K562 (cell line): Measurements from ENCODE around the gene PPP1R37. TPM values are rescaled to one million over a fixed set of nuclear protein-coding genes. Genes with fewer than 3 reads are reported as not detected.

Experiments used
- ATAC-seq: fragments of 200-7000 bp; cut with Tn5 transposase; 3 replicates; pipeline ENCODE4 v1.9.1; 2020; ENCODE audit warnings: moderate library complexity
- BruUV-seq: library from RNA; stranded (reverse); fragments of 400-500 nt; replicated peaks from 2 replicates; lab custom pipeline; 2021; lab: Mats Ljungman, UMichigan
- CTCF ChIA-PET: fragments of 300-600 bp; formaldehyde crosslinking; extraction: SDS; loops from one replicate; lab custom pipeline; 2021; ENCODE audit warnings: low intra/inter-chr PET ratio; lab: Yijun Ruan, JAX
- POLR2A ChIA-PET: fragments of 300-600, 350-650 bp; sonication (Branson Sonifier 250); formaldehyde crosslinking; extraction: SDS; loops from one replicate; lab custom pipeline; 2021; ENCODE audit warnings: antibody characterized with exemption, inconsistent platforms; lab: Yijun Ruan, JAX
- DNase-seq, 4 experiments: peaks; one replicate each; pipeline versions ENCODE4 v3.0.0 to v3.0.0-alpha.2; 2011 to 2018; ENCODE audit warnings: low spot score in 3 of 4, mixed read lengths in 3 of 4; ENCODE audit errors: extremely low read depth in 1 of 4
- FAIRE-seq: peaks from 2 replicates; lab custom pipeline; 2011; peaks lifted over from hg19 to GRCh38; lab: Jason Lieb, UNC
- H2AFZ ChIP-seq: 2 replicates; pipeline ENCODE4 v1.6.0; 2011; ENCODE audit warnings: low read depth, low read length, control low read depth, inconsistent platforms
- H3K27ac ChIP-seq: fragments of 200-600 bp; 3 replicates; pipeline ENCODE4 v1.8.0; 2011; ENCODE audit warnings: low read depth, mild to moderate bottlenecking, control low read depth, inconsistent platforms, low read length, moderate library complexity, mixed read lengths; ENCODE audit errors: extremely low read depth
- H3K27me3 ChIP-seq, 2 experiments: fragments of 300-600 bp in 1 of 2; 2 replicates in 1 of 2; 3 replicates in 1 of 2; pipeline versions ENCODE4 v1.6.0 to v1.8.0; 2011; ENCODE audit warnings: inconsistent platforms in 2 of 2, low read length in 2 of 2, mild to moderate bottlenecking in 1 of 2, mixed read lengths in 1 of 2, moderate library complexity in 1 of 2; ENCODE audit not compliant: control insufficient read depth in 2 of 2, insufficient read depth in 2 of 2
- H3K36me3 ChIP-seq: fragments of 300-600 bp; 3 replicates; pipeline ENCODE4 v1.8.0; 2011; ENCODE audit warnings: mild to moderate bottlenecking, low read length, inconsistent platforms; ENCODE audit not compliant: control insufficient read depth, insufficient read depth
- H3K4me1 ChIP-seq, 2 experiments: fragments of 200-600 bp in 1 of 2; replicated peaks in 1 of 2; 2 replicates in 1 of 2; 3 replicates in 1 of 2; pipeline versions ENCODE4 v1.5.1 to v1.8.0; 2011; ENCODE audit warnings: inconsistent platforms in 2 of 2, low read length in 2 of 2, mild to moderate bottlenecking in 1 of 2, mixed read lengths in 1 of 2, moderate library complexity in 1 of 2; ENCODE audit not compliant: control insufficient read depth in 2 of 2, insufficient read depth in 2 of 2
- H3K4me2 ChIP-seq: 2 replicates; pipeline ENCODE4 v1.6.1; 2011; ENCODE audit warnings: low read length, control low read depth, inconsistent platforms, mixed read lengths; ENCODE audit not compliant: insufficient read depth
- H3K4me3 ChIP-seq: fragments of 200-600 bp; sonication (generic), shearing (Covaris generic); 2 replicates; pipeline ENCODE4 v1.5.1; 2016; ENCODE audit warnings: control low read depth, inconsistent platforms
- H3K79me2 ChIP-seq: fragments of 200-600 bp; 3 replicates; pipeline ENCODE4 v1.8.0; 2011; ENCODE audit warnings: low read length, inconsistent platforms; ENCODE audit not compliant: control insufficient read depth, insufficient read depth
- H3K9ac ChIP-seq, 2 experiments: 2 replicates each; pipeline versions ENCODE4 v1.6.0 to v1.6.1; 2011; ENCODE audit warnings: low read depth in 2 of 2, low read length in 2 of 2, control low read depth in 1 of 2, inconsistent platforms in 1 of 2, mild to moderate bottlenecking in 1 of 2, mixed read lengths in 1 of 2; ENCODE audit not compliant: insufficient read depth in 1 of 2
- H3K9me1 ChIP-seq: one replicate; pipeline ENCODE4 v1.6.0; 2011; ENCODE audit warnings: inconsistent platforms, mild to moderate bottlenecking, low read length, moderate library complexity; ENCODE audit not compliant: control insufficient read depth, insufficient read depth
- H3K9me3 ChIP-seq: replicated peaks from 2 replicates; pipeline ENCODE4 v1.5.1; 2011; ENCODE audit warnings: low read depth, low read length, inconsistent platforms; ENCODE audit not compliant: control insufficient read depth, insufficient read depth
- H4K20me1 ChIP-seq: replicated peaks from 2 replicates; pipeline ENCODE4 v1.6.1; 2011; ENCODE audit warnings: low read length, inconsistent platforms, mixed read lengths; ENCODE audit not compliant: control insufficient read depth, insufficient read depth
- ATF3 ChIP-seq, 2 experiments: fragments of 450-650 bp in 1 of 2; sonication (generic) in 1 of 2; formaldehyde crosslinking in 1 of 2; IDR thresholded peaks in 1 of 2; conservative IDR thresholded peaks in 1 of 2; 2 replicates each; pipeline versions ENCODE4 v1.6.1 to v1.8.1; 2016 to 2023; ENCODE audit warnings: mild to moderate bottlenecking in 2 of 2, moderate library complexity in 2 of 2, inconsistent platforms in 1 of 2, missing genetic modification reagents in 1 of 2
- BHLHE40 ChIP-seq: IDR thresholded peaks from 2 replicates; pipeline ENCODE4 v1.6.1; 2011; ENCODE audit warnings: low read length, improper control_type of control experiment
- CBX5 ChIP-seq: IDR thresholded peaks from 2 replicates; pipeline ENCODE4 v1.6.1; 2014; ENCODE audit warnings: low read depth, borderline replicate concordance
- POLR2G ChIP-seq: fragments of 200-400 bp; formaldehyde crosslinking; IDR thresholded peaks from 2 replicates; pipeline ENCODE4 v1.6.1; 2017; ENCODE audit warnings: low read depth, mild to moderate bottlenecking, antibody characterized with exemption, low read length, moderate library complexity
- STAT6 ChIP-seq: sonication (generic); formaldehyde crosslinking; IDR thresholded peaks from 2 replicates; pipeline ENCODE4 v1.8.1; 2023; ENCODE audit warnings: mild to moderate bottlenecking, missing genetic modification reagents
- ZBTB33 ChIP-seq: sonication (generic); formaldehyde crosslinking; IDR thresholded peaks from 2 replicates; pipeline ENCODE4 v1.8.1; 2023; ENCODE audit warnings: mild to moderate bottlenecking, missing genetic modification reagents
- ZNF12 ChIP-seq: sonication (generic); formaldehyde crosslinking; IDR thresholded peaks from 2 replicates; pipeline ENCODE4 v1.4.0; 2020; ENCODE audit warnings: mild to moderate bottlenecking, missing genetic modification reagents
- ZNF586 ChIP-seq: fragments of 450-650 bp; formaldehyde crosslinking; conservative IDR thresholded peaks from 2 replicates; pipeline ENCODE4 v1.4.0; 2020; ENCODE audit warnings: mild to moderate bottlenecking, moderate library complexity
- WGBS: fragments of 100-300 bp; shearing (Covaris generic); methylation state at CpG from one replicate; pipeline ENCODE4 v1.1.6; 2016; ENCODE audit warnings: low coverage, mixed read lengths; ENCODE audit not compliant: insufficient coverage; ENCODE audit errors: missing lambda C conversion rate; 5-methylcytosine and 5-hydroxymethylcytosine counted together
- in situ Hi-C: fragments of 300-500 bp; cut with MboI; formaldehyde crosslinking; loops from 4 replicates; pipeline ENCODE4 v1.15.0; 2018; ENCODE audit warnings: inconsistent platforms, mixed read lengths
- intact Hi-C: fragments of 100-400 bp; cut with micrococcal nuclease; formaldehyde crosslinking; loops from 2 replicates; pipeline ENCODE4 v1.14.2; 2022
- polyA plus RNA-seq, 8 experiments: library from polyadenylated mRNA; depleted of rRNA in 4 of 8; stranded (reverse) in 5 of 8; unstranded in 3 of 8; fragments of >200 nt; fragmentation: Nextera tagmentation in 2 of 8; fragmentation: Illumina TruSeq in 1 of 8; extraction: Ambion mirVana in 2 of 8; extraction: Trizol in 1 of 8; gene quantifications; 2 replicates each; pipeline versions ENCODE4 v1.2.1 to v1.2.3, GENCODE V29; 2011 to 2014; ENCODE audit warnings: inconsistent platforms in 1 of 8, missing spikeins in 1 of 8
- total RNA-seq, 7 experiments: library from RNA; depleted of rRNA in 6 of 7; stranded (reverse); fragments of >200 nt in 6 of 7; fragmentation: Illumina TruSeq in 2 of 7; extraction: Trizol in 2 of 7; gene quantifications; 2 replicates each; pipeline versions ENCODE4 v1.2.1 to v1.2.3, GENCODE V29; 2011 to 2021; ENCODE audit warnings: low replicate concordance in 1 of 7
- TF ChIP-seq, protein P1 (sequence below): sonication (generic); formaldehyde crosslinking; IDR thresholded peaks from 2 replicates; pipeline ENCODE4 v1.8.0; 2022; ENCODE audit warnings: missing genetic modification reagents, mild to moderate bottlenecking, borderline replicate concordance

PPP1R37 gene
- total and polyA plus RNA-seq, 9 of the 15 experiments (the other 6 are each of a cell fraction or from before 2014, with no cell fraction given) = 0.04 to 20.3 (median 7.3) TPM

- TF ChIP-seq STAT6 (CRISPR knock-in tag) (no peak), CBX5 (no peak)
Measured at GRCh38 chr19:45130236-45130635, 37.3 kb downstream of the PPP1R37 start (continued).

DNA sequence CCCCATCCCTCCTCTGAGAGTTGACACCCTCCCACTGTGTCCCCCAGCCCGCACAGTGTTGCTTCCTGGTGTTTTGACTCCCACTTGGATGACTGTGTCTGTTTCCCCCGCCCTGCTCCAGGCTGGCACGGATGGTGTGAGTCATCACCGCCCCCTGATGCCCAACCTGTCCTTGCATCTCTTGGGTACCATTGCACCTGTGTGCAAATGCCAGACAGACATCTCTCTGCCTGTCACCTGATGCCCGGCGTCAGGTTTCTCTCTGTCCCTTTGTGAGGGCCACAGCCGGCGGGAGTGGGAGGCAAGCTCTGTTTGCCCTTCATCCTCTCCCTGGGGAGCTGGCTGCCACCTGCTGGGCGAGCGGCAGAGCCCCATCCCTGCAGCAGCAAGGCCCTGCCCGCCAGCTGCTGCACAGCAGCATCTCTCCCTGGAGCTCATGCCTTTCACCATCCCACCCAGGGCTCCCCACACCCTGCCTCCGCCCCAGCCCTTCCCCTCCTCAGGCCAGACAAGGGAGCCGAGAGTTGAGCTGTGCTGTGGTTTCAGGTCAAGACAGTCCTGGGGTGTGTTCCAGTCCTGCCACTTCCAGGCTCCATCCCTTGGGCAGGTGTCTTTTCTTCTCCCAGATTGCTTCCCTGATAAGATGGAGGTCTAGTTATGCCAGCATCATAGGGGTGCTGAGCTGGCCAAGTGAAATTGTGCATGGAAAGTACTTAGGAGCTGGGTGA is 38.1 kb downstream of the PPP1R37 start:
- in situ Hi-C loops (no loop called here), intact Hi-C loops (no loop called here)
- Histone ChIP-seq H4K20me1 (peaks cover 20% of the 10 kb centered on the region), H3K36me3 (peaks cover 19% of the 10 kb centered on the region; the same call in 1 of the 3 replicates), H3K4me3 (no peak overlapping the region), H3K9me1 (peaks cover 5% of the 10 kb centered on the region), H3K27ac (no peak overlapping the region), H3K4me1 (peaks cover 10 to 26% of the 10 kb centered on the region in 2 experiments), H3K27me3 (no peaks in the 10 kb centered on the region), H2AFZ (no peak overlapping the region), H3K9me3 (no peaks in the 10 kb centered on the region), H3K79me2 (peaks cover 33% of the 10 kb centered on the region), H3K9ac (no peak overlapping the region), H3K4me2 (no peak overlapping the region)
- WGBS = 66% methylated on average over 11 of the region's 13 CpGs
- DNase-seq (no peak), ATAC-seq (no peak), FAIRE-seq (no peak)
- CTCF ChIA-PET = interaction anchor here (0.6 kb wide), 1 partner anchor 372 kb away, joined by 3 read pairs; no protein-coding TSS in a partner anchor
- no TSS peak for BruUV-seq
- POLR2A ChIA-PET = interaction anchor here (0.8 kb wide), 1 partner anchor 18 kb away, joined by 3 read pairs; no protein-coding TSS in a partner anchor
- TF ChIP-seq, protein P1, sequence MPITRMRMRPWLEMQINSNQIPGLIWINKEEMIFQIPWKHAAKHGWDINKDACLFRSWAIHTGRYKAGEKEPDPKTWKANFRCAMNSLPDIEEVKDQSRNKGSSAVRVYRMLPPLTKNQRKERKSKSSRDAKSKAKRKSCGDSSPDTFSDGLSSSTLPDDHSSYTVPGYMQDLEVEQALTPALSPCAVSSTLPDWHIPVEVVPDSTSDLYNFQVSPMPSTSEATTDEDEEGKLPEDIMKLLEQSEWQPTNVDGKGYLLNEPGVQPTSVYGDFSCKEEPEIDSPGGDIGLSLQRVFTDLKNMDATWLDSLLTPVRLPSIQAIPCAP (CRISPR knock-in tag) = no peak
- TF ChIP-seq BHLHE40 = no peak
- no peak for TF ChIP-seq ZNF586 (CRISPR knock-in tag)
- peak; percentile 46; the same call in 1 of the 2 replicates for TF ChIP-seq ZBTB33 (CRISPR knock-in tag)
- no peak for TF ChIP-seq ZNF12
- 0 out of 2 replicates have a peak, but pooled peaks have one; percentile 11 for TF ChIP-seq ATF3 (IDR thresholded peaks at IDR 0.05)
- no peak for TF ChIP-seq ATF3 (CRISPR knock-in tag; conservative IDR thresholded peaks at IDR 0.05)
- 0 out of 2 replicates have a peak, but pooled peaks have one; percentile 19 for TF ChIP-seq POLR2G
